ENCODE results near the gene SIGLECL1. TPM values are rescaled to one million over a fixed set of nuclear protein-coding genes. Genes with fewer than 3 reads are reported as not detected.

SIGLECL1 gene
- total and polyA plus RNA-seq, 2 donors, result 0.05 to 0.09 TPM

DNA sequence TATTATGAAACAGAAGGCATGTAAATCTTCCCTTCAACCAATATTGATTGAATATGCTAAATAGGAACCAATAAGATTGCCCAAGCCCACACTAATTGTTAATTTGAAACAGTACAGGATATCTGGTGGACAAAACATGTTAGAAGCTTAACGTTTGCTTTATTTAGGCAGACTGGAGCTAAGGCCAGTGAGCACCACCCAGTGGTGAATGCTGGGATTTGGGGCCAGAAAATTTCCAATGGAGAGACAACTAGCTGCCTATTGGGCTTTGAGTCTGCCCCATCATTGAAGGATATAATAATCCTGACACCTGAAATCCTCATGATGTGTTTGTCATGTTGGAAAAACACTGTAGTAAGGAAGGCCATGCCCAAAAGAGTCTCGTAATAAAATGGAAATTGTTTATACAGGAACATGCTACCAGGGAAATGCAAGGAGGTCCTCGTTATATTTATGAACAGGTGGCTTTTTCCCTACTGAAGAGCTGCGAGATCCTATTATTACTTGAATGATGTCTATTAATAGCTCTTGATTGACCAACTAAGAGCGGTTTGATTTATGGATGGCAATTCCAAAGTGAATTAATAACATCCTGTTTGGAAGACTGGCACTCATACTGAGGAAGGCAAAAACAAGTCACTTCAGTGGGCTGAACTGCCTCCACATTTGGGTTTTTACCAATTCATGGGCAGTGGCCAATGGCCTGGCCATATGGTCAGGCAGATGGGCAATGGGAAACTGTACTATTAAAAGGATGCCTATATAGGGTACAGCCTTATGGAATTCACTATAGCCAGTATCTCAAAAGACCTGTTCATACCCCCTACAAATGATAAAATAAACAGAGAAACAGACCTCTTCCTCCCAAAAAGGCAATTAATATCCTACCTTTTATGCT, 8.7 kb downstream of the SIGLECL1 start:
- peak in 7 of 9 donors; percentile 12 to 60 (median 21) for DNase-seq (ENCODE audit: low read depth in 6 of 9, low spot score in 9 of 9)
- no peak overlapping the region for H3K27ac ChIP-seq (ENCODE audit: low read depth in 1 of 2, low read length in 1 of 2)
- peaks cover 0 to 11% of the 10 kb centered on the region in 2 donors for H3K4me1 ChIP-seq (ENCODE audit: control insufficient read depth in 2 of 2, insufficient read depth in 2 of 2, low read length in 2 of 2)
- H3K4me3 ChIP-seq (ENCODE audit: low read length in 2 of 2), result no peak overlapping the region
- H3K9me3 ChIP-seq (ENCODE audit: control insufficient read depth in 2 of 2, insufficient read depth in 1 of 2, low read length in 1 of 2), result no peaks in the 10 kb centered on the region
- H3K36me3 ChIP-seq (ENCODE audit: control insufficient read depth in 2 of 2, insufficient read depth in 2 of 2, low read length in 1 of 2), result no peaks in the 10 kb centered on the region
- H3K27me3 ChIP-seq (ENCODE audit: control insufficient read depth in 2 of 2, insufficient read depth in 1 of 2, low read length in 1 of 2), result no peaks in the 10 kb centered on the region
- WGBS, result 41% methylated on average over 5 of the region's 5 CpGs

GRCh38 chr19:51263808-51264207, 12.9 kb downstream of the SIGLECL1 start:
- no peak for DNase-seq (ENCODE audit: low read depth in 6 of 9, low spot score in 9 of 9)
- no peaks in the 10 kb centered on the region for H3K27me3 ChIP-seq (ENCODE audit: control insufficient read depth in 2 of 2, insufficient read depth in 1 of 2, low read length in 1 of 2)
- H3K27ac ChIP-seq (ENCODE audit: low read depth in 1 of 2, low read length in 1 of 2), result no peak overlapping the region
- H3K9me3 ChIP-seq (ENCODE audit: control insufficient read depth in 2 of 2, insufficient read depth in 1 of 2, low read length in 1 of 2), result no peaks in the 10 kb centered on the region
- WGBS, result 91% methylated on average over 4 of the region's 4 CpGs
- H3K4me1 ChIP-seq (ENCODE audit: control insufficient read depth in 2 of 2, insufficient read depth in 2 of 2, low read length in 2 of 2), result peaks cover 0 to 1% of the 10 kb centered on the region in 2 donors
- H3K36me3 ChIP-seq (ENCODE audit: control insufficient read depth in 2 of 2, insufficient read depth in 2 of 2, low read length in 1 of 2), result no peaks in the 10 kb centered on the region
- no peak overlapping the region for H3K4me3 ChIP-seq (ENCODE audit: low read length in 2 of 2)

DNA sequence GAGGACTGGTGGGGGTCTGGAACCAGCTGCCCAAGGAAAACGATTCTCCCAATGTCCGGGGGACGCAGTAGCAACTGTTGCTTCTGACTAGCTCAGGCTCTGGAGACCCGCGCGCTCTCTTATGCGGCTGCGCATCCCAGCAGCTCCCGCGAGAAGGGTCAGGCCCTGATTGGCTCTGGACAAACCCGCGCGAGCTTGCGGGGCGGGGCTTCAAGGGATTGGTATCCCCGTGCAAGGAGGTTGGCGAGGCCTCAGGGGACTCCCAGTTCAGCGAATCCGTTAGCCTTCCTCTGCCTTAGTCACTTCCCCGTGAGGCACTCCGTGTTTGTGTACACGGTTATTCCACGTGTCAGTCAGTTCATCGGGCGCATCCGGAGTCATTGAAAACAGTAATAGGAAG, 20.2 kb downstream of the SIGLECL1 start:
- 88% methylated on average over 26 of the region's 26 CpGs for WGBS
- no peaks in the 10 kb centered on the region for H3K36me3 ChIP-seq (ENCODE audit: control insufficient read depth in 2 of 2, insufficient read depth in 2 of 2, low read length in 1 of 2)
- H3K9me3 ChIP-seq (ENCODE audit: control insufficient read depth in 2 of 2, insufficient read depth in 1 of 2, low read length in 1 of 2), result no peaks in the 10 kb centered on the region
- H3K4me1 ChIP-seq (ENCODE audit: control insufficient read depth in 2 of 2, insufficient read depth in 2 of 2, low read length in 2 of 2), result no peaks in the 10 kb centered on the region
- H3K27me3 ChIP-seq (ENCODE audit: control insufficient read depth in 2 of 2, insufficient read depth in 1 of 2, low read length in 1 of 2), result no peaks in the 10 kb centered on the region
- no peak for DNase-seq (ENCODE audit: low read depth in 6 of 9, low spot score in 9 of 9)
- H3K4me3 ChIP-seq (ENCODE audit: low read length in 2 of 2), result no peak overlapping the region
- H3K27ac ChIP-seq (ENCODE audit: low read depth in 1 of 2, low read length in 1 of 2), result no peak overlapping the region

- no peak overlapping the region for H3K4me3 ChIP-seq (ENCODE audit: low read length in 2 of 2)
- DNase-seq (ENCODE audit: low read depth in 6 of 9, low spot score in 9 of 9), result peak in 1 of 9 donors; percentile 16
- no peaks in the 10 kb centered on the region for H3K4me1 ChIP-seq (ENCODE audit: control insufficient read depth in 2 of 2, insufficient read depth in 2 of 2, low read length in 2 of 2)
- no peak overlapping the region for H3K27ac ChIP-seq (ENCODE audit: low read depth in 1 of 2, low read length in 1 of 2)
- H3K27me3 ChIP-seq (ENCODE audit: control insufficient read depth in 2 of 2, insufficient read depth in 1 of 2, low read length in 1 of 2), result no peaks in the 10 kb centered on the region
- WGBS, result 44% methylated on average over 6 of the region's 6 CpGs
- no peaks in the 10 kb centered on the region for H3K9me3 ChIP-seq (ENCODE audit: control insufficient read depth in 2 of 2, insufficient read depth in 1 of 2, low read length in 1 of 2)
- no peaks in the 10 kb centered on the region for H3K36me3 ChIP-seq (ENCODE audit: control insufficient read depth in 2 of 2, insufficient read depth in 2 of 2, low read length in 1 of 2)
Observed at GRCh38 chr19:51272183-51272810, 21.4 kb downstream of the SIGLECL1 start.

DNA sequence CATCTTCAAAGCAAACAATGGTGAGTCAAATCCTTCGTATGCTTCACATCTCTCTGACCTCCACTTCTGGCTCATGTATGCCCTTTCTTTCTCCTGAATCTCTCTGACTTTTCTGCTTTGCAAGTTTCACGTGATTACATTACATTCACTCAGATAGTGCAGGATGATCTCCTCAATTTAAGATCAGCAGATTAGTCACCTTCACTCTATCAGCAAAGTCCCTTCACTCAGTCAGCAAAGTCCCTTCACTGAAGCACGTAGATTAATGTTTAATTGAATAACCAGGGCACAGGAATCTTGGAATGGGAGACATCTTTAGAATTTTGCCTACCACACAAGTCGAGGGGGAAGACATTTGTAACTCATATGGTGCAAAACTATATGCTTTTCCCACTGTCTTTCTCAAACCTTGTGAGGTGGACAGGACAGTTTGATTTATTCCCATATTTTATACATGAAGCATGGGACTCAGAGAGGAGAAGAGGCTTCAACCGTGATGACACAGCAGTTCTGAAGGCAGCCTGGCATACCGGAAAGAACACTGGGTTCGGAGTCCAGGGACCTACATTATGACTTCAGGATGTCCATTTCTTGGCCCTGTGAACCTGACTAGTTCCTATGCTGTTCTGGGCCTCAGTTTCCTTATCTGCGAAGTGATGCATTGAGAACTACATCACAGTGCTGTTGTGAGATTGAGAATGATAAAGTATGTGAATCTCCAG, 23.3 kb downstream of the SIGLECL1 start:
- Histone ChIP-seq H3K27me3 (ENCODE audit: control insufficient read depth in 2 of 2, insufficient read depth in 1 of 2, low read length in 1 of 2) (no peaks in the 10 kb centered on the region), H3K27ac (ENCODE audit: low read depth in 1 of 2, low read length in 1 of 2) (no peak overlapping the region), H3K4me1 (ENCODE audit: control insufficient read depth in 2 of 2, insufficient read depth in 2 of 2, low read length in 2 of 2) (no peaks in the 10 kb centered on the region), H3K36me3 (ENCODE audit: control insufficient read depth in 2 of 2, insufficient read depth in 2 of 2, low read length in 1 of 2) (no peaks in the 10 kb centered on the region), H3K4me3 (ENCODE audit: low read length in 2 of 2) (no peak overlapping the region), H3K9me3 (ENCODE audit: control insufficient read depth in 2 of 2, insufficient read depth in 1 of 2, low read length in 1 of 2) (no peaks in the 10 kb centered on the region)
- DNase-seq (ENCODE audit: low read depth in 6 of 9, low spot score in 9 of 9), result no peak
- WGBS, result 93% methylated on average over 8 of the region's 8 CpGs

DNA sequence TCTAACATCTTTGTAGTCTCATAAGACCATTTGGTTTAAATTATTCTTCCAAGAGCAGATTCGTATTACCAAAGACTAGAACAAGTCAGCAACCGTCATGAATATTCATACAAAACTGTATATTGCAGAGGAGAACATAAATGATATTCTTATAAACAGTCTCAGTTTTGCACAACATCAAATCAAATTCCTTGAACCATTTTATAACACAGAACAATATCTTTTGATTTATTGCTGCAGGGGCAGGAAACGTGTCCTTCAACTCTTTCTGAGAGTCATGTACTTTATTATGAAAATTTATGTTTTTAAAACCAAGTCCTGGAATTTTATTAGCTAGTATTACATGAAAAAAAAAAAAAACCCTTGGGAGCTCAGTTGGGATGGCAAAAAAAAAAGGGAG, 26.2 kb downstream of the SIGLECL1 start:
- DNase-seq (ENCODE audit: low read depth in 6 of 9, low spot score in 9 of 9), result no peak
- Histone ChIP-seq H3K4me3 (ENCODE audit: low read length in 2 of 2) (no peak overlapping the region), H3K36me3 (ENCODE audit: control insufficient read depth in 2 of 2, insufficient read depth in 2 of 2, low read length in 1 of 2) (no peaks in the 10 kb centered on the region), H3K27me3 (ENCODE audit: control insufficient read depth in 2 of 2, insufficient read depth in 1 of 2, low read length in 1 of 2) (no peaks in the 10 kb centered on the region), H3K27ac (ENCODE audit: low read depth in 1 of 2, low read length in 1 of 2) (no peak overlapping the region), H3K4me1 (ENCODE audit: control insufficient read depth in 2 of 2, insufficient read depth in 2 of 2, low read length in 2 of 2) (no peaks in the 10 kb centered on the region), H3K9me3 (ENCODE audit: control insufficient read depth in 2 of 2, insufficient read depth in 1 of 2, low read length in 1 of 2) (no peaks in the 10 kb centered on the region)
- WGBS, result 82% methylated on average over 3 of the region's 3 CpGs

DNA sequence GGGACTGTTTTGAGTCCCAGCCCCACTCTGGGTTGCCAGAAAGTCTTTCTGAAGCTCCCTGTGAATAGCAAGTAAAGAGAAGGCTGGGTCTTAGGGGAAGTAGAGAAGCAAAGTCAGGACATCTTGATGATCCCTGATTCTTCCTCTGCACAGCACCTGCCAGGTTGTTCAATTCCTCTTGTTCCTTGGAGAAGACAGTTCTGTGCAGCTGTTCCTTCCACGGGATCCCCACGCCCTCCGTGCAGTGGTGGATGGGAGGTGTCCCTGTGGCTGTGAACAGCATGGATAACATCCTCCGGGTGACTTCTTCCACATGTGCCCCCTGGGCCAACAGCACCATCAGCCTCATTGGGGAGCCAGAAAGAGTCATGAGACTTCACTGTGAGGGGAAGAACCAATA, 31.5 kb downstream of the SIGLECL1 start:
- Histone ChIP-seq H3K27ac (ENCODE audit: low read depth in 1 of 2, low read length in 1 of 2) (no peak overlapping the region), H3K9me3 (ENCODE audit: control insufficient read depth in 2 of 2, insufficient read depth in 1 of 2, low read length in 1 of 2) (no peaks in the 10 kb centered on the region), H3K27me3 (ENCODE audit: control insufficient read depth in 2 of 2, insufficient read depth in 1 of 2, low read length in 1 of 2) (no peaks in the 10 kb centered on the region), H3K36me3 (ENCODE audit: control insufficient read depth in 2 of 2, insufficient read depth in 2 of 2, low read length in 1 of 2) (no peaks in the 10 kb centered on the region), H3K4me1 (ENCODE audit: control insufficient read depth in 2 of 2, insufficient read depth in 2 of 2, low read length in 2 of 2) (no peaks in the 10 kb centered on the region), H3K4me3 (ENCODE audit: low read length in 2 of 2) (no peak overlapping the region)
- WGBS, result 92% methylated on average over 4 of the region's 4 CpGs
- DNase-seq (ENCODE audit: low read depth in 6 of 9, low spot score in 9 of 9), result no peak

GRCh38 chr19:51285682-51286081, 34.8 kb downstream of the SIGLECL1 start:
- WGBS, result 91% methylated on average over 3 of the region's 3 CpGs
- Histone ChIP-seq H3K27me3 (ENCODE audit: control insufficient read depth in 2 of 2, insufficient read depth in 1 of 2, low read length in 1 of 2) (no peaks in the 10 kb centered on the region), H3K4me3 (ENCODE audit: low read length in 2 of 2) (no peak overlapping the region), H3K27ac (ENCODE audit: low read depth in 1 of 2, low read length in 1 of 2) (no peak overlapping the region), H3K9me3 (ENCODE audit: control insufficient read depth in 2 of 2, insufficient read depth in 1 of 2, low read length in 1 of 2) (no peaks in the 10 kb centered on the region), H3K36me3 (ENCODE audit: control insufficient read depth in 2 of 2, insufficient read depth in 2 of 2, low read length in 1 of 2) (no peaks in the 10 kb centered on the region), H3K4me1 (ENCODE audit: control insufficient read depth in 2 of 2, insufficient read depth in 2 of 2, low read length in 2 of 2) (no peaks in the 10 kb centered on the region)
- DNase-seq (ENCODE audit: low read depth in 6 of 9, low spot score in 9 of 9), result no peak

GRCh38 chr19:51289635-51290034, 38.8 kb downstream of the SIGLECL1 start:
- no peaks in the 10 kb centered on the region for H3K27me3 ChIP-seq (ENCODE audit: control insufficient read depth in 2 of 2, insufficient read depth in 1 of 2, low read length in 1 of 2)
- WGBS, result 92% methylated on average over 1 of the region's 1 CpG

More at GRCh38 chr19:51289635-51290034, 38.8 kb downstream of the SIGLECL1 start:
- Histone ChIP-seq H3K27ac (ENCODE audit: low read depth in 1 of 2, low read length in 1 of 2) (no peak overlapping the region), H3K4me1 (ENCODE audit: control insufficient read depth in 2 of 2, insufficient read depth in 2 of 2, low read length in 2 of 2) (no peaks in the 10 kb centered on the region), H3K4me3 (ENCODE audit: low read length in 2 of 2) (no peak overlapping the region), H3K9me3 (ENCODE audit: control insufficient read depth in 2 of 2, insufficient read depth in 1 of 2, low read length in 1 of 2) (no peaks in the 10 kb centered on the region), H3K36me3 (ENCODE audit: control insufficient read depth in 2 of 2, insufficient read depth in 2 of 2, low read length in 1 of 2) (no peaks in the 10 kb centered on the region)
- DNase-seq (ENCODE audit: low read depth in 6 of 9, low spot score in 9 of 9), result no peak

All from thymus (tissue), 11 donors.